Measurements from ENCODE around the gene RPL36. TPM values are rescaled to one million over a fixed set of nuclear protein-coding genes. Genes with fewer than 3 reads are reported as not detected.

Gene RPL36
- total and polyA plus RNA-seq, 11 donors = 255 to 981 (median 391) TPM

DNA sequence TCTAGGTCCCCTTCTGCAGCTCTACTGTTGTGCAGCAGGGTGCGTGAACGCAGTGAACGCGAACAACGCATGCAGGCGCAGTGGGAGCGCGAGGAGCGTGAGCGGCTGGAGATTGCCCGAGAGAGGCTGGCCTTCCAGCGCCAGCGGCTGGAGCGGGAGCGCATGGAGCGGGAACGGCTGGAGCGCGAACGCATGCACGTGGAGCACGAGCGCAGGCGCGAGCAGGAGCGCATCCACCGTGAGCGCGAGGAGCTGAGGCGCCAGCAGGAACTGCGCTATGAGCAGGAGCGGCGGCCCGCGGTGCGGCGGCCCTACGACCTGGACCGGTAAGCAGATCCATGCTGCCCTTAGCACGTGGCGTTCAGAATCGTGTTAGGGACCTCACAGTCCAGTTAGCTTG lies 28.6 kb upstream of the RPL36 start:
- H3K27ac ChIP-seq = no peak overlapping the region
- 97 to 99% (median 98%) methylated on average over 42 of the region's 42 CpGs for WGBS, 4 donors
- TF ChIP-seq, protein P1, sequence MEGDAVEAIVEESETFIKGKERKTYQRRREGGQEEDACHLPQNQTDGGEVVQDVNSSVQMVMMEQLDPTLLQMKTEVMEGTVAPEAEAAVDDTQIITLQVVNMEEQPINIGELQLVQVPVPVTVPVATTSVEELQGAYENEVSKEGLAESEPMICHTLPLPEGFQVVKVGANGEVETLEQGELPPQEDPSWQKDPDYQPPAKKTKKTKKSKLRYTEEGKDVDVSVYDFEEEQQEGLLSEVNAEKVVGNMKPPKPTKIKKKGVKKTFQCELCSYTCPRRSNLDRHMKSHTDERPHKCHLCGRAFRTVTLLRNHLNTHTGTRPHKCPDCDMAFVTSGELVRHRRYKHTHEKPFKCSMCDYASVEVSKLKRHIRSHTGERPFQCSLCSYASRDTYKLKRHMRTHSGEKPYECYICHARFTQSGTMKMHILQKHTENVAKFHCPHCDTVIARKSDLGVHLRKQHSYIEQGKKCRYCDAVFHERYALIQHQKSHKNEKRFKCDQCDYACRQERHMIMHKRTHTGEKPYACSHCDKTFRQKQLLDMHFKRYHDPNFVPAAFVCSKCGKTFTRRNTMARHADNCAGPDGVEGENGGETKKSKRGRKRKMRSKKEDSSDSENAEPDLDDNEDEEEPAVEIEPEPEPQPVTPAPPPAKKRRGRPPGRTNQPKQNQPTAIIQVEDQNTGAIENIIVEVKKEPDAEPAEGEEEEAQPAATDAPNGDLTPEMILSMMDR (IDR thresholded peaks at IDR 0.05) = no peak
- no peak for TF ChIP-seq POLR2A (IDR thresholded peaks at IDR 0.05)
- H3K4me1 ChIP-seq = no peaks in the 10 kb centered on the region
- no peaks in the 10 kb centered on the region for H3K27me3 ChIP-seq
- DNase-seq (no peak), ATAC-seq (peak in 1 of 4 donors; percentile 12)
- peaks cover 0 to 100% (median 100%) of the 10 kb centered on the region in 9 donors for H3K36me3 ChIP-seq
- H3K4me3 ChIP-seq = no peak overlapping the region
- no peaks in the 10 kb centered on the region for H3K9me3 ChIP-seq
- intact Hi-C loops (cut with DNase I) = no loop called here

DNA sequence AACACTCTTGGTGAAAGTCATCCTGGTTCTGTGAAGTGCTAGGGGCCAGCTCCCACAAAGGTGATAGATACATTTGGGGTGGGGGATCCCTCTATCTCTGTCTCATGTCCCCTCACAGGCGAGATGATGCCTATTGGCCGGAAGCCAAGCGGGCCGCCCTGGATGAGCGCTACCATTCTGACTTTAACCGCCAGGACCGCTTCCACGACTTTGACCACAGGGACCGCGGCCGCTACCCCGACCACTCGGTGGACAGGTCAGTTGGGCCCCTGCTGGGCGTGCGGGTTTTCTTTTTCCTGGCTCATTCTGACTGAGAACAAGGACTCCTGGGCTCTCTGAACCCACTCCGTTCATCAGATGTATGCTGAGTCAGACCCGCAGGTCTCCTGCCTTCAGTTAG lies 26.2 kb upstream of the RPL36 start:
- peaks cover 0 to 100% (median 100%) of the 10 kb centered on the region in 9 donors for H3K36me3 ChIP-seq
- H3K27ac ChIP-seq = no peak overlapping the region
- H3K9me3 ChIP-seq = no peaks in the 10 kb centered on the region
- intact Hi-C loops (cut with DNase I) = no loop called here
- WGBS, 4 donors = 88 to 96% (median 94%) methylated on average over 15 to 17 of the region's 17 CpGs
- ATAC-seq = no peak
- H3K4me1 ChIP-seq = no peaks in the 10 kb centered on the region
- no peak for DNase-seq
- H3K4me3 ChIP-seq = no peak overlapping the region
- TF ChIP-seq, protein P1 (IDR thresholded peaks at IDR 0.05) = no peak
- H3K27me3 ChIP-seq = no peaks in the 10 kb centered on the region

- intact Hi-C loops (cut with DNase I) = no loop called here
- ATAC-seq (no peak), DNase-seq (no peak)
- Histone ChIP-seq H3K36me3 (peaks cover 0 to 100% (median 100%) of the 10 kb centered on the region in 9 donors), H3K4me1 (no peaks in the 10 kb centered on the region), H3K4me3 (no peak overlapping the region), H3K9me3 (no peaks in the 10 kb centered on the region), H3K27ac (no peak overlapping the region), H3K27me3 (no peaks in the 10 kb centered on the region)
- WGBS, 4 donors = 64 to 91% (median 90%) methylated on average over 2 of the region's 2 CpGs
- no peak for TF ChIP-seq POLR2A (IDR thresholded peaks at IDR 0.05)
Observed at GRCh38 chr19:5664515-5664914, 25.6 kb upstream of the RPL36 start.

- DNase-seq (no peak), ATAC-seq (no peak)
- H3K27me3 ChIP-seq = no peaks in the 10 kb centered on the region
- no peak overlapping the region for H3K27ac ChIP-seq
- no peaks in the 10 kb centered on the region for H3K4me1 ChIP-seq
- H3K9me3 ChIP-seq = no peaks in the 10 kb centered on the region
- no peak overlapping the region for H3K4me3 ChIP-seq
- intact Hi-C loops (cut with DNase I) = no loop called here
- H3K36me3 ChIP-seq = peaks cover 0 to 97% (median 90%) of the 10 kb centered on the region in 9 donors
- TF ChIP-seq, protein P1 (IDR thresholded peaks at IDR 0.05) = no peak
- TF ChIP-seq POLR2A (IDR thresholded peaks at IDR 0.05) = no peak
- 73 to 83% (median 80%) methylated on average over 10 of the region's 10 CpGs for WGBS, 4 donors
Observed at GRCh38 chr19:5665781-5666513, 24.1 kb upstream of the RPL36 start.

All from heart left ventricle (tissue), 16 donors.